Esophagus squamous epithelium (tissue), 5 donors: ENCODE results near the gene DNAH1. TPM values are rescaled to one million over a fixed set of nuclear protein-coding genes. Genes with fewer than 3 reads are reported as not detected.

Experiments used
- DNase-seq: peaks from one replicate; lab custom pipeline; 2025; lab: John Stamatoyannopoulos, UW
- H3K27ac ChIP-seq, 4 donors: fragments of 200-600 bp; sonication (generic); one replicate each; pipeline ENCODE4 v1.5.1; 2016 to 2019; ENCODE audit warnings: mild to moderate bottlenecking in 1 of 4
- H3K27me3 ChIP-seq, 4 donors: fragments of 200-600 bp; sonication (generic); 1 replicate in 3 of 4; 2 replicates in 1 of 4; pipeline versions ENCODE4 v1.5.1 to v1.6.0; 2017 to 2021; ENCODE audit warnings: antibody characterized with exemption in 1 of 4
- H3K36me3 ChIP-seq, 3 donors: fragments of 200-600 bp; sonication (generic); one replicate each; pipeline ENCODE4 v1.5.1; 2016 to 2019
- H3K4me1 ChIP-seq, 3 donors: fragments of 200-600 bp; sonication (generic); one replicate each; pipeline ENCODE4 v1.5.1; 2017 to 2019
- H3K4me3 ChIP-seq, 4 donors: fragments of 200-600 bp; sonication (generic); 1 replicate in 3 of 4; 2 replicates in 1 of 4; pipeline ENCODE4 v1.5.1; 2016 to 2019; ENCODE audit warnings: mild to moderate bottlenecking in 2 of 4, moderate library complexity in 1 of 4
- H3K9me3 ChIP-seq, 3 donors: fragments of 200-600 bp; sonication (generic); one replicate each; pipeline ENCODE4 v1.5.1; 2016 to 2019
- POLR2A ChIP-seq, 4 donors: fragments of 450-650 bp; IDR thresholded peaks; one replicate each; pipeline ENCODE4 v1.6.1; 2017; ENCODE audit warnings: antibody characterized with exemption in 4 of 4, mild to moderate bottlenecking in 4 of 4, moderate library complexity in 3 of 4
- WGBS, 2 donors: methylation state at CpG; one replicate each; pipeline ENCODE4 v1.1.5; 2018; 5-methylcytosine and 5-hydroxymethylcytosine counted together
- intact Hi-C: fragments of 100-400 bp; cut with DNase I; formaldehyde crosslinking; loops from one replicate; pipeline ENCODE4 v1.15.0; 2022
- total RNA-seq, 4 donors: library from RNA; depleted of rRNA; stranded (reverse); fragments of >200 nt; gene quantifications; one replicate each; pipeline ENCODE4 v1.1.0, GENCODE V29; 2016
- TF ChIP-seq, protein P1 (sequence below), 6 experiments: fragments of 450-650 bp in 4 of 6; fragments of 200-600 bp in 2 of 6; sonication (generic) in 2 of 6; IDR thresholded peaks; one replicate each; pipeline ENCODE4 v1.5.1; 2016 to 2019; ENCODE audit warnings: antibody characterized with exemption in 6 of 6, mild to moderate bottlenecking in 4 of 6, moderate library complexity in 4 of 6
- donor health status: DM: yes; HTN: yes; CAD: no.

The DNAH1 gene
- total RNA-seq, 4 donors from 2014 or later, result 1.3 to 5.9 (median 1.9) TPM

DNA sequence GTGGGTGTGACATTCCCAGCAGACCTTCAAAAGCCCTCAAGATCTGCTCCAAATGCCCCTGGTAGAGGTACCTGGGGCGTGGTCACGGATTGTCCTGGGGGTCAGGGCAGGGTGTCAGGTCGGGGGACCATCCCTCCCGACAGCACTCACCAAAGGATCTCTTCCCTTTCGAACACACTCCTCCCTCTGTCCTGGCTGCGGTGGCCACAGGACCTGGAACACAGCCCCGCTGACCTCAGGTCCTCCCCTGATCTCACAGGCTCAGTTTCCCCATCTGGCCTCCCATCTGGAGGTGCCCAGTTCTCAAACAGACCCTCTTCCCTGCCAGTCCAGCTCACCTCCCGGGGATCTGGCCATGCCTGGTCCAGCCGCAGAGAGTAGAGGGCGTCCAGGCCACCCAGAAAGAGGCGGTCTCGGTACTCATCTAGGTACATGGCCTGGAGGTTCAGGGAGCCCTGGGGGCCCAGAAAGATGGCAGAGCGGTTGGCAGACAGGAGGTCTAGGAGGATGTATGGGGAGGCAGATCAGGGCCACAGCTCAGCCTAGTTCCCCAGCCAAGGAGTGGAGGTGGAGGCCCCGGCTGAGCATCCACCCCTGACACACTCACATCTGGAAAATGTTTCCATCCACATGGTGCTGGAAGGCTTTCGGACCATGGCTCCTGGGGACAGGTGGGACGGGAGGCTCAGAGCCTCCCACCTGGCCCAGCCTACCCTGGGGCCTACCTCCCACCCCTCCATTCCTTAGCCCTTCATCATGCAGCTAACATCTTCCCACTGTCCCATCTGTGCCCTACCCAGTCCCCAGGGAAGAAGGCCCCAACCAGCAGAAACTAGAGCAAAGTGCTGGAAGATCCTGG, 126.5 kb downstream of the DNAH1 start:
- 89 to 94% methylated on average over 3 to 6 of the region's 16 CpGs for WGBS, 2 donors
- TF ChIP-seq POLR2A (IDR thresholded peaks at IDR 0.05), result no peak
- TF ChIP-seq, protein P1, sequence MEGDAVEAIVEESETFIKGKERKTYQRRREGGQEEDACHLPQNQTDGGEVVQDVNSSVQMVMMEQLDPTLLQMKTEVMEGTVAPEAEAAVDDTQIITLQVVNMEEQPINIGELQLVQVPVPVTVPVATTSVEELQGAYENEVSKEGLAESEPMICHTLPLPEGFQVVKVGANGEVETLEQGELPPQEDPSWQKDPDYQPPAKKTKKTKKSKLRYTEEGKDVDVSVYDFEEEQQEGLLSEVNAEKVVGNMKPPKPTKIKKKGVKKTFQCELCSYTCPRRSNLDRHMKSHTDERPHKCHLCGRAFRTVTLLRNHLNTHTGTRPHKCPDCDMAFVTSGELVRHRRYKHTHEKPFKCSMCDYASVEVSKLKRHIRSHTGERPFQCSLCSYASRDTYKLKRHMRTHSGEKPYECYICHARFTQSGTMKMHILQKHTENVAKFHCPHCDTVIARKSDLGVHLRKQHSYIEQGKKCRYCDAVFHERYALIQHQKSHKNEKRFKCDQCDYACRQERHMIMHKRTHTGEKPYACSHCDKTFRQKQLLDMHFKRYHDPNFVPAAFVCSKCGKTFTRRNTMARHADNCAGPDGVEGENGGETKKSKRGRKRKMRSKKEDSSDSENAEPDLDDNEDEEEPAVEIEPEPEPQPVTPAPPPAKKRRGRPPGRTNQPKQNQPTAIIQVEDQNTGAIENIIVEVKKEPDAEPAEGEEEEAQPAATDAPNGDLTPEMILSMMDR (IDR thresholded peaks at IDR 0.05), result no peak
- Histone ChIP-seq H3K9me3 (no peaks in the 10 kb centered on the region), H3K27me3 (no peaks in the 10 kb centered on the region), H3K4me1 (peaks cover 3 to 24% (median 5%) of the 10 kb centered on the region in 3 donors), H3K27ac (peak overlapping the region in 1 of 4 donors; percentile 5), H3K4me3 (peak overlapping the region in 2 of 4 donors; percentile 5 to 32), H3K36me3 (no peaks in the 10 kb centered on the region)
- DNase-seq, result no peak
- intact Hi-C loops, result no loop called here

DNA sequence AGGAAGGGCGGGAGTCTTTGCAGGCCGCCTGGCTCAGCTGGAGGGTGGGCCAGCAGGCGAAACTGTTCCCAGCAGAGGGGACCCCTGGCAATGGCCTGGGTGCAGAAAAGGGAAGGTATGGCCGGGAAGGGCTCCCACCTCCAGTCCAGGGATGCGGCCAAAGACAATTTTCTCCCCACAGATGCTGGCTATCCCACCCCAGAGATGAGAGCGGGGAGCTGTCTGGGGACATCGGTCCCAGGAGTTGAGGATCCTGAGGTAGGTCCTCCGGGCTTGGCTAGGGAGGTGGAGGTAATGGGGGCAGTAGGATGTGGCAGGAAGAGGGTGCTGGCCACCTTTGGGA, 127.1 kb downstream of the DNAH1 start:
- intact Hi-C loops, result no loop called here
- peak overlapping the region in 3 of 4 donors; percentile 27 to 59 (median 32) for H3K4me3 ChIP-seq
- no peaks in the 10 kb centered on the region for H3K27me3 ChIP-seq
- peak overlapping the region in 1 of 4 donors; percentile 14 for H3K27ac ChIP-seq
- H3K9me3 ChIP-seq, result no peaks in the 10 kb centered on the region
- H3K4me1 ChIP-seq, result peaks cover 3 to 18% (median 5%) of the 10 kb centered on the region in 3 donors
- H3K36me3 ChIP-seq, result no peaks in the 10 kb centered on the region
- TF ChIP-seq POLR2A (IDR thresholded peaks at IDR 0.05), result no peak
- TF ChIP-seq, protein P1 (IDR thresholded peaks at IDR 0.05), result no peak
- no peak for DNase-seq
- WGBS, 2 donors, result 90% methylated on average over 2 to 6 of the region's 8 CpGs

DNA sequence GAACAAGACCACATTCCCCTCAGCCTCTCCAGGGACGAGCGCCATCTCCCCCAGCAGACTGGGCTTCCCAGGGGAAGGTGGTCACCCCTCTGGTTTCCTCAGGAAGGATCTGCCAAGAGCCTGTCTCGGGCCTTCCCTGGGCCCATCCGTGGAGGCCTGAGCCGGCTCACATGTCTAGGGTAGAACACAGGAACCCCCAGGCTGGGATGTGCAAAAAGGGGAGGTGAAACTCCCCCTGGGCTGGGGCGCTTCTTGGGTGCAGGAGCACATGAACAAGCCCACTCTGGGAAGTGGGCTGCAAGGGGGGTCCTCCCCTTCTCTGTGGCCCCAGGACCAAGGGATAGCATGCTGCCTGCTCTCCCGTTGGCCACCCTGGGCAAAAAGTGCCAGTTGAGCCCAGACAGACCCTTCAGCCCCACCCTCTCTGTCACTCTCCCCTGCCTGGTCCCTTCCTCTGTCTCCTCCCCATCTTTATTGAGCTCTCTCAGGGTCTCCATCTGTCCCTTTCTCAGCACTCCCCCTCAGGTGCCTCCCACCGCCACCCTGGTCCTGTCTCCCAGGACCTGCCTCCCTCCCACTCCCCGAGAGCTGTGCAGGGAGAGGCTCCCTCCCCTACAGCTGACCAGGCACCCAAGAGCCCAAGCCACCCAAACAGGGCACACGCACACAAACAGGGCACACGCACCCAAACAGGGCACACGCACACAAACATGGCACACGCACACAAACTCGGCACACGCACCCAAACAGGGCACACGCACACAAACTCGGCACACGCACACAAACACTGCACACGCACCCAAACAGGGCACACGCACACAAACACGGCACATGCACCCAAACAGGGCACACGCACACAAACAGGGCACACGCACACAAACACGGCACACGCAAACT, 127.9 kb downstream of the DNAH1 start:
- no peaks in the 10 kb centered on the region for H3K27me3 ChIP-seq
- TF ChIP-seq, protein P1 (IDR thresholded peaks at IDR 0.05), result no peak
- TF ChIP-seq POLR2A (IDR thresholded peaks at IDR 0.05), result no peak
- H3K36me3 ChIP-seq, result no peaks in the 10 kb centered on the region
- H3K4me1 ChIP-seq, result peaks cover 3 to 15% (median 5%) of the 10 kb centered on the region in 3 donors
- intact Hi-C loops, result no loop called here
- H3K4me3 ChIP-seq, result peak overlapping the region in 3 of 4 donors; percentile 27 to 59 (median 32)
- peak overlapping the region in 1 of 4 donors; percentile 14 for H3K27ac ChIP-seq
- 65 to 73% methylated on average over 7 to 13 of the region's 25 CpGs for WGBS, 2 donors
- no peaks in the 10 kb centered on the region for H3K9me3 ChIP-seq
- DNase-seq, result no peak

DNA sequence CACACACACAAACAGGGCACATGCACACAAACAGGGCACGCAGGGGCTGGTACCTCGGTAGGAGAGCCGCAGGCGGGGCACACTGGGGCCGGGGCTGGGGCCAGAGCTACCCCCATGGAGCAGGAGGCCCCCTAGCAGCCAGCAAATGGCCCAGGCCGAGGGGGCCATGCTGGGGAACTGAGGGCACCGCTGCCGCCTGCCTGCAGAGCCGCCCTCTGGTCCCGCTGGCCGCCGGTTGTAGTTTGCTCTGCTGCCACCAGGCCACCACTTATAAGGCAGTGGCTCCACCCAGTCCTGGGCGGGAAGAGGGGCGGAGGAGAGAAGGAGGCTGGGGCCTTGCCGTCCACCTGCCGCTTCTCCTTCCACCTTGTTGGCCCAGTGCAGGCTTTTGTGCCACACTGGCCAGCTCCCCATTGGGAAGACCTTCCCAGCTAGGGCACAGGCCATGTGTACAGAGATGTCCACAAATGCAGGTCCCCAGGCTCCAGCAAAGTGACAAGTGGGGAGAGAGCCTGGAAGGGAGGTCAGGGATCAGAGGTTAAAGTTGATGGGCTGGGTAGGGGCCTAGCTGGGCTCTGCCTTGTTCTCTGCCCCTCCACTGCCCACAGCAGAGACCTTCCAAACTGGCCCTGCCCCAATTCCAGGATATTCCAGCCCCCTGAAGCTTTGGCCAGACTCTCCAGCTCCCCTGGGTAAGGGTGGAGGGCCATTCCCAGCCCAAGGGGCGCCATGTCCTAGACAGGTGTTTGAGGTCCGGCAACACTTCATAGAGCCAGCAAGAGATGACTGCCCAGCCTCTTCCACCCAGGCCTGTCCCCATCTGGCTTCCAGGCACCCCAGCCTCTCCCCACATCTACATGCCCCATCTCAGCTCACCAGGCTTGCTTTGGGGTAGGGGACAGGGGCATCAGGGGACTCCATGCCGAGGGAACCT, 129.0 kb downstream of the DNAH1 start, which contains the start of gene SEMA3G:
Gene SEMA3G, minus strand, starts transcription at position 244 of the 934 bp plus-strand sequence. Its CDS starts 76 bp downstream, at position 168.
- Histone ChIP-seq H3K4me1 (peaks cover 3 to 15% (median 5%) of the 10 kb centered on the region in 3 donors), H3K4me3 (peak within 1 kb of the TSS; percentile 15 to 59 (median 30)), H3K9me3 (no peaks in the 10 kb centered on the region), H3K36me3 (no peaks in the 10 kb centered on the region), H3K27me3 (no peaks in the 10 kb centered on the region), H3K27ac (peak within 1 kb of the TSS in 1 of 4 donors; percentile 14)
- no peak for DNase-seq
- intact Hi-C loops, result no loop called here
- TF ChIP-seq, protein P1 (IDR thresholded peaks at IDR 0.05), result peak; percentile 23 to 88 (median 73)
- TF ChIP-seq POLR2A (IDR thresholded peaks at IDR 0.05), result peak in 1 of 4 donors; percentile 29
- WGBS, 2 donors, result 43% methylated on average over 2 of the region's 19 CpGs; no CpG with 5 or more reads in 1 of the 2 donors
